Urothelium cell line (cell line): ENCODE measurements around the gene DRD4.

ENCODE experiments used
- DNase-seq: peaks from one replicate; pipeline ENCODE4 v3.0.0; 2011; ENCODE audit warnings: low spot score, mixed read lengths
- FAIRE-seq: peaks from 2 replicates; lab custom pipeline; 2011; peaks lifted over from hg19 to GRCh38; lab: Jason Lieb, UNC

DRD4 gene

GRCh38 chr11:620935-621814 lies 15.9 kb upstream of the DRD4 start:
- FAIRE-seq (no peak), DNase-seq (no peak)

GRCh38 chr11:621838-622237 lies 15.2 kb upstream of the DRD4 start:
- DNase-seq (no peak), FAIRE-seq (no peak)

DNA sequence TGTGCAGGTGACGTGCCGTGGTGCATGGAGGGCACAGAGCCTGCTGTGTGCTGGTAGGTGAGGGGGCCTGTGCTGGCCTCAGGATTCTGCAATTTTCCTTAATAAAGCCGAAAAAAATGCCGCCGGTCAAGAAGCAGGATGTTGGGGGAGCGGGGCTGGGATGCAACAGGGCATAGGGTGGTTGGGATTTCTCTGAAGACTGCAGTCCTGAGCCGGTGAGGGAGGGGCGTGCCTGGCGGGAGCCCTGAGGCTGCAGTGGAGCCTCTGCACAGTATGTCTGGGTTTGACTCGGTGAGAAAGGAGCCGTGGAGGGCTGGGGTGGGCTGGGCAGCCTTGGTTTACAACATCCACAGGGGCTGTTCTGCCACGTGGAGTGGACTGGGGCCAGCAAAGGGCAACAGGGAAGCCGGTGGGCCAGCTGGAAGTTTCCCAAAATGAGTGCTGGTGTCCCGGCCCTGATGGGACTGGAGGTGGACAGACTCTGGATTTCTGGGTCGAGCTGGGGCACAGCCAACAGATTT lies 13.7 kb upstream of the DRD4 start:
- FAIRE-seq, result no peak
- DNase-seq, result no peak

DNA sequence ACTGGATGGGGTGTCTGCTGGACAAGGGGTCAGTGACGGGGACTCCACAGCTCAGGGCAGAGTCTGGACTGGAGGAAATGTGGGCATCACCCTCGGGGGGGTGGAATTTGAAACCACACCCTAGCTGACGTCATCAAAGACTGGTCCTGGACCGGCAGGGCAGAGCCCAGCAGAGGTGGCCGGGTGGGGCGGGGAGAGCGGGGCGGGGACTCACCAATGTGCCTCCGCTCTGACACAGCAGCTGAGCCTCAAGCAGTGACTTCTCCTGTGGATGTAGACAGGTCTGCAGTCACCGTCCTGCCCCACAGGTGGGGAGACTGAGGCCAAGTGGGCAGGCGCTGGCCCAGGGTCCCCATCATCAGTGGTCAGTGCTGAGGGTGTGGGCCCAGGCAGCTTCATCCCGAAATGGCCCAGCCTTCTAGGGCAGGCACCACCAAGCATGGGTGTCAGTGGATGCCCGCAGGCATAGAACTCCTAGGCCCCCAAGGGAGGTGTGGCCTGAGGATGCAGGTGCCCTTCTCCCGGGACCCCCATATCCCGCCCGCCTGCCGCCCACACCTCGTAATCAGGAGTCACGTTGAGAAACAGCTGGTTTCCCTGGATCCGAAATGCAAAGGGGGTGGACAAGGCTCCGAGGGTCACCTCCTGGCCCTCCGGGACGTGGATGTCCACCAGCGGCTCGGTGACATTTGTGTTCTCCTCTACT lies 12.9 kb upstream of the DRD4 start:
- DNase-seq (peak; percentile 14), FAIRE-seq (no peak)

DNA sequence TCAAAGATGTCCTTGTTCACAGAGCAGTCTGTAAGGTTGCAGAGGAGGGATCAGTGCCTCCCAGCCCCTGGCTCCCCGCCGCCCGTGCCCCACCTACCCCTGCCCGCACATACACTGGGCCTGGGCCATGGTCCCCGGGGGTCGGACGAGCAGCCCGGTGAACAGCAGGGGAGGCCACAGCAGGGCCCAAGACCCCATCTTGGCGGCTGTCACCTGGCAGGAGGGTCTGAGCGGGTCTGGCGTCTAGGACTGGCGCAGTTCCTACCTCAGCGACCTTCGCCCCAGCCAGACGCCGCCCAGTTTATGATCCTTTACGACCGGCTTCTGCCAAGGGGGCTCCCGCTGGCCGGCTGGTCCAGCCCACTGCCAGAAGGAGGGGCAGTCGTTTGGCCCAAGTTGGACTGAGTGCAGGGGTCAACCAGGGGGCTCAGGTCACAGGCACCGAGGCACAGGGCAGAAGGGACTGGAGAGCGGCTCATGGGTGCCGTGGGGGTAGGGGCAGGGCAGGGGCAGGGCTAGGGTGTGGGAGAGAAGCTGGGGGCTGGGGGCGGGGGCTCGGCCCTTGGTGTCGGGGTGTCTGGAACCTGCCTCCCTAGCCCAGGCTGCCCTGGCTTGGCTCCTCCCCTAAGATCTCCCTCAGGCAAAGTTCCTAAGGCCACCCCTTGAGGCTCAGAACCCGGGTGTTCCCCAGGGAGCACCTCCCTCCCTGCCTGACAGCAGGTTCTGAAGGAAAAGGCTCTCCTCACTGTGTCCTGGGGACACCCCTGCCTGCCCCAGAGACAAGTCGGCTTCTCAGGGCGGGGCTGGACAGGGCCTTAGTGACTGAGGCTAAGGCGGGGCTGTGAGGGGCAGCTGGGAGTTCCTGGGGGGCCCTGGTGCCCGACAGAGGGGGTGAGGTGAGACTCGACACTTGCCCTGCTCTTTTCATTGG lies 12.1 kb upstream of the DRD4 start, which contains the start of gene CDHR5:
Gene CDHR5 (minus strand): TSS at position 251 of the 931 bp plus-strand sequence. CDS start 53 bp downstream, at position 198.
- DNase-seq, result no peak
- no peak for FAIRE-seq

GRCh38 chr11:625636-626268 lies 11.3 kb upstream of the DRD4 start:
- no peak for DNase-seq
- FAIRE-seq, result no peak

DNA sequence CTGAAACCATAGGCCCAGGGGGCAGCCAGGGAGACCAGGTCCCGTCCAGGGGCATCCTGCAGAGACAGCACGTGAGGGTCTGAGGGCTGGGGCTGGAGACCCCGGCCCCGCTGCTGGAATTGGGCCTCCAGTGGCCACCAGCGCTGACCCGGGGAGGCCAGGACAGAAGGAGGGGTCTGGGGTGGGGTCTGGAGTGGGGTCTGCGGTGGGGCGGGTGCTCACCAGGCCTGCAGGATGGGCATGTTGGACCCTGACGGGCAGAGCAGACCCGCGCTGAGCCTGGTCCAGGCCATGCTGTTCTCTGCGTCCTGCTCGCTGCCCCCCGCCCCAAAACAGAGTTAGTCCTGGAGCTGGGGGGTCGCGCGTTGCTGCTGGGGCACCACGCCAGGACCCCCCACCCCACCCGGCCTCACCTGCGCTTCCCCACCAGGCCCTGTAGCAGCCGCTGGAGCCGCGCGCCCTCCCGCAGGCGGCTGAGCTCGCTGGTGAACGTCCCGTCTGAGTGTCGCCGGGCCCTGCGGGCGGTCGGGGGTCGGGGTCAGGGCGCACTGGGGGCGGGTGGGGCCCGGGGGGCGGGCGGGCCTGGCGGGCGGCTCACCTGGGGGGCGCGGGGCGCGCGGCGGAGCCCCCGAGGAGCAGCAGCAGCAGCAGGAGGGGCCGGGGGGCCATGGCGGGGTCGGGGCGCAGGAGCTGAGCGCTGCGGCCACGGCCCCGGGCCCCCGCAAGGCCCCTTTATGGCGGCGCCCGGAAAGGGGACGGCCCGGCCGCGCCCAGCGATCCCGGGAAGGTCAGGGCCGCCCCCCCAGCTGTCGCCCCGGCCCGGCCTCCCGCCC lies 10.4 kb upstream of the DRD4 start, which contains the start of gene SCT:
Gene SCT (minus strand): TSS at position 707 of the 833 bp plus-strand sequence. CDS start 38 bp downstream, at position 669.
- FAIRE-seq (no peak), DNase-seq (no peak)

DNA sequence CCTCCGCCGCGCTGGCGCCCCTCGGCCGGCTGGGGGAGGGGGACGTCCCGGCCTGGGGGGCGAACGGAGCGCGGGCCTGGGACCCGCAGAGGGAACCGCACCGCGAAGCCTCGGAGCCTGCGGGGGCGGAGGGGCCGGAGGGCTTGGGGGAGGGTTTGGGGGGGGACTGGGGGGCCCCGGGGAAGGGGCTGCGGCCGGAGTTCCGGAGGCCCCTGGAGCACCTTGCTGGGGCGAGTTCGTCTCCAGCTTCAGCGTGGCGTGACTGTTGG lies 9.8 kb upstream of the DRD4 start:
- no peak for FAIRE-seq

GRCh38 chr11:628056-628455 lies 9.0 kb upstream of the DRD4 start:
- FAIRE-seq (no peak), DNase-seq (no peak)

More for the DNA sequence above, 9.8 kb upstream of the DRD4 start:
- DNase-seq, result no peak

DNA sequence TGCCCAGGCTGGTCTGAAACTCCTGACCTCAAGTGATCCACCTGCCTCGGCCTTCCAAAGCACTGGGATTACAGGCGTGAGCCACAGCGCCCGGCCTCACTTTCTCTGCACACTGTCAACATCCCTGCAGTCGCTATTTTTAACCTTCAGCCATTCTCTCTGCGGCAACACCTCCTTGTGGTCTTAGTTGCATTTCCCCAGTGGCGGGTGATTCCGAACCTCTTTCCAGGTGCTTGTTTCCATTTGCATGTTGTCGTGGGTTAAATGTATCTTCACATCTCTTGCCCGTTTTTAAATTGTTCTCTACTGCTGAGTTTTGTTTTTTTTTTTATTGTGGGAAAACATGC lies 7.9 kb upstream of the DRD4 start:
- no peak for DNase-seq
- no peak for FAIRE-seq

- no peak for DNase-seq
These were observed 6.2 kb upstream of the DRD4 start for GRCh38 chr11:630871-631270.

DNA sequence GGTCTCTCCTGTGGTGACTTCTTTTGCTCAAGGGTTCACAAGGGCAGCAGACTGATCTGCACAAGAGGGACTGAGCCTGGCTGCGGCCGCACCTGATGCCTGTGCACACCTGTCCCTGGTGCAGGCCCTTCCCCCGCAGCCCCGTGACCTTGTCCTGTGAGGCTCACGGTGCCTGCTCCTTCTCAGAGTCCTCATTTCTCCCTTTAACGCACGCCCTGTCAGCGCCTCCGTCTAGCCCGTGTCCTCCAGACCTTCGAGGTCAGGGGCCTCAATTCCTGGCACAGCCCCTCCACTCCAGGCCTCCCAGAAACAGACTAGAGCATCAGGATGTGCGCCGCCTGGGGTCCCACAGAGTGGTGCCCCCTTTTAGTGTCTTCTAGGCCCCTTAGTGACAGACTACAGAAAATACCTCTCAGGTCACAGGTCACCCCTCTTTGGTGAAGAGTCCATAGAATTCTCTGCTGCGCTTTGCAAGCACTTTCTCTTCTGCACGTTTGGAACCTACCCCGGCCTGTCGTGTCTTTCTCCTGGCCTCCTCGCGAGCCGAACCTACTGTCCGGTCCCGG lies 1.0 kb upstream of the DRD4 start:
- no peak for DNase-seq
- FAIRE-seq, result no peak

More at GRCh38 chr11:630871-631270, 6.2 kb upstream of the DRD4 start:
- no peak for FAIRE-seq

- no peak for FAIRE-seq
- DNase-seq, result no peak
These were observed 194 bp downstream of the DRD4 start for GRCh38 chr11:637333-637592.

DNA sequence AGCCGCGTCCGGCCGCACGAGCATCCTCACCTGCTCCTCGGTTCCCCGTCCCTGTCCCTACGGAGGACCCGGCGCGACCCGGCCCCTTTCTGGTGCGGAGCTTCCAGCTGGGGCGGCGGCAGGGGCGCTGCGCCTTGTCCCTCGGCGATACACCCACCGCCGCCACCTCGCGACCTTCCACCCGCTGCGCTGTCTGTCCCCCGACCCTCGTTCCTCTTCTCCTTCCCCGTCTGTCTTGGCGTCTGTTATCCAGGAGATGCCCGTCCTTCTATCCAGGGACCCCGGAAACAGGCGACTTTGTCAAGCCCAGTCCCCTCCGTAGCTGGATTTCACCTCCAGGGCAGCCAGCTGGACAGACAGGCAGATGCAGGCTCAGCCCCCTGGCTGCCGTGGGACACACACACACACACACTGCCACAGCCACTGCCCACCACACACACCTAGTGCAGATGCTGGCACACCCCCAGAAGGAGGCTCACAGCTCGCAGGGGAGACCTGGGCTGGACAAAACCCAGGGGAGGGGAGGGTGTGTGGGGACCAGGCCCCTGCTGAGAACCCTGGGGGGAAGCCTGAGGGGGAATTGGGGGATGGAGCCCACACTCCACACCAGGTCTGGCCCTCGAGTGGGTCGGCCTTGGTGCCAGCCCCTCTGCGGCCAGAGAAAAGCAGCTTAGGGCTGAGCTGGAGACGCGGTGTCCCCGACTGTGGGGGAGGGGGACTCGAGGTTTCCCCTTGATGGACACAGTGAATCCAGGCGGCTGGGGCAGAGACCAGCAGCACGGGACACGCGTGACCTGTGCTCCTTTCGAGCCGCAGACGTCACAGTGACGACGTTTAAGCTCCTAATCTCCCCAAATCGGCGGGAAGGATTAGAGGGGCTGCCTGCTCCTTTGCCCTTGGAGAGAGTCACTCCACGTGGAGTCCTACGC lies 788 bp downstream of the DRD4 start:
- FAIRE-seq (no peak), DNase-seq (no peak)

GRCh38 chr11:638631-639331 lies 1.7 kb downstream of the DRD4 start:
- DNase-seq, result no peak
- no peak for FAIRE-seq

- DNase-seq, result no peak
These were observed 2.4 kb downstream of the DRD4 start for GRCh38 chr11:639332-639955.

DNA sequence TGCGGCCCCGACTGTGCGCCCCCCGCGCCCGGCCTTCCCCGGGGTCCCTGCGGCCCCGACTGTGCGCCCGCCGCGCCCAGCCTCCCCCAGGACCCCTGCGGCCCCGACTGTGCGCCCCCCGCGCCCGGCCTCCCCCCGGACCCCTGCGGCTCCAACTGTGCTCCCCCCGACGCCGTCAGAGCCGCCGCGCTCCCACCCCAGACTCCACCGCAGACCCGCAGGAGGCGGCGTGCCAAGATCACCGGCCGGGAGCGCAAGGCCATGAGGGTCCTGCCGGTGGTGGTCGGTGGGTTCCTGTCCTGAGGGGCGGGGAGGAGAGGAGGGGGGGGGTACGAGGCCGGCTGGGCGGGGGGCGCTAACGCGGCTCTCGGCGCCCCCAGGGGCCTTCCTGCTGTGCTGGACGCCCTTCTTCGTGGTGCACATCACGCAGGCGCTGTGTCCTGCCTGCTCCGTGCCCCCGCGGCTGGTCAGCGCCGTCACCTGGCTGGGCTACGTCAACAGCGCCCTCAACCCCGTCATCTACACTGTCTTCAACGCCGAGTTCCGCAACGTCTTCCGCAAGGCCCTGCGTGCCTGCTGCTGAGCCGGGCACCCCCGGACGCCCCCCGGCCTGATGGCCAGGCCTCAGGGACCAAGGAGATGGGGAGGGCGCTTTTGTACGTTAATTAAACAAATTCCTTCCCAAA lies 3.1 kb downstream of the DRD4 start:
- FAIRE-seq (no peak), DNase-seq (no peak)

More at GRCh38 chr11:639332-639955, 2.4 kb downstream of the DRD4 start:
- no peak for FAIRE-seq
